Activated naive CD4-positive, alpha-beta T cell treated with anti-CD3 and anti-CD28 coated beads, Interleukin-2, amount 10 ng/mL, durations not matched to agents 7 days and 5 days (primary cell): ENCODE data around the gene SGO2.
"Not testable (repeated sequence)": the region's sequence is repeated elsewhere in the genome, so short reads cannot be mapped to it uniquely, and the experiment has no call there.

Source experiments
- CTCF ChIA-PET: fragments of 350-600 bp; sonication (Branson Sonifier 250); formaldehyde crosslinking; loops from one replicate; lab custom pipeline; 2021; ENCODE audit warnings: antibody characterized with exemption; lab: Charles Lee
- DNase-seq: peaks from one replicate; pipeline ENCODE4 v3.0.0-alpha.2; 2020
- H3K27ac Mint-ChIP-seq: one replicate; pipeline ENCODE4 v1.8.0; 2021; ENCODE audit warnings: mild to moderate bottlenecking, moderate library complexity, mixed read lengths
- H3K27me3 Mint-ChIP-seq: one replicate; pipeline ENCODE4 v1.8.0; 2021; ENCODE audit warnings: mild to moderate bottlenecking, mixed read lengths
- H3K36me3 Mint-ChIP-seq: one replicate; pipeline ENCODE4 v1.8.0; 2021; ENCODE audit warnings: mixed read lengths
- H3K4me1 Mint-ChIP-seq: one replicate; pipeline ENCODE4 v1.8.0; 2021; ENCODE audit warnings: mixed read lengths
- H3K4me3 Mint-ChIP-seq: one replicate; pipeline ENCODE4 v1.8.0; 2021; ENCODE audit warnings: mild to moderate bottlenecking, moderate library complexity, mixed read lengths
- H3K9me3 Mint-ChIP-seq: one replicate; pipeline ENCODE4 v1.8.0; 2021; ENCODE audit warnings: mixed read lengths

Gene SGO2

DNA sequence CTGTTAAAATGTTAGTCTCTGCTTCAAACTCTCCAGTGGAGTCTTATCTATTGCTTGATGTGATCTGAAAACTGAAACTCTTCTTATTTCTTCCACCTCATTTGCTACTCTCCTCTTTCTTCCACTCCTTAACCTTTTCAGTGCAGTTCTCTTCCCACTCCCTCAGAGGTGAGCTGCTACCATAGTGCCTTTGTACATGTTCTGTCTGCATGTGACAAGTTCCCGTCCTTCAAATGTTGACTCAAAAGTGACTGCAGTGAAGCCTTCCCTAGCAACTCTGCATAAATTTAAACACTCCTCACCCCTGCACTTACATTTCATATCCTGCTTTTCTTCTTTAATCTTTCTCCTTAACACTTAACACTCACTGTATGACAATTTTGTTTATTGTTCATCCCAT lies 12.1 kb downstream of the SGO2 start:
- CTCF ChIA-PET, result interaction anchor here (1.7 kb wide), 1 partner anchor 11 kb away, joined by 3 read pairs; no protein-coding TSS in a partner anchor
- H3K36me3 Mint-ChIP-seq, result peaks cover 47% of the 10 kb centered on the region
- H3K27me3 Mint-ChIP-seq, result no peaks in the 10 kb centered on the region
- no peak for DNase-seq
- H3K9me3 Mint-ChIP-seq, result peaks cover 2% of the 10 kb centered on the region
- no peak overlapping the region for H3K27ac Mint-ChIP-seq
- H3K4me3 Mint-ChIP-seq, result no peak overlapping the region
- H3K4me1 Mint-ChIP-seq, result no peaks in the 10 kb centered on the region

DNA sequence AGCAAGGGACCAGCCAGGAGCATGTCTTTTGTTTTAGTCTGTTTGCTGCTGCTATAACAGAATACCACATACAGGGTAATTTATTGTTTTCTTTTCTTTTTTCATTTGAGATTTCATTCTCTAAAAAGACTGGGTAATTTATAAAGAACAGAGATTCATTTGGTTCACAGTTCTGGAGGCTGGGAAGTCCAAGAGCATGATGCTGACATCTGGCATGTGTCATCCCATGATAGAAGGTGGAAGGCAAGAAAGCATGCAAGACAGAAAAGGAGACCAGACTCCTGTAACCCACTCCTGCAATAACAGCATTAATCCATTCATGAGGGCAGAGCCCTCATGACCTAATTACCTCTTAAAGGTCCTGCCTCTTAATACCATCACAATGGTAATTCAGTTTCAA lies 14.8 kb downstream of the SGO2 start:
- no peaks in the 10 kb centered on the region for H3K4me1 Mint-ChIP-seq
- DNase-seq, result no peak
- H3K4me3 Mint-ChIP-seq, result no peak overlapping the region
- H3K27me3 Mint-ChIP-seq, result no peaks in the 10 kb centered on the region
- no peak overlapping the region for H3K27ac Mint-ChIP-seq
- CTCF ChIA-PET, result no interaction called here
- peaks cover 2% of the 10 kb centered on the region for H3K9me3 Mint-ChIP-seq
- H3K36me3 Mint-ChIP-seq, result peaks cover 65% of the 10 kb centered on the region

DNA sequence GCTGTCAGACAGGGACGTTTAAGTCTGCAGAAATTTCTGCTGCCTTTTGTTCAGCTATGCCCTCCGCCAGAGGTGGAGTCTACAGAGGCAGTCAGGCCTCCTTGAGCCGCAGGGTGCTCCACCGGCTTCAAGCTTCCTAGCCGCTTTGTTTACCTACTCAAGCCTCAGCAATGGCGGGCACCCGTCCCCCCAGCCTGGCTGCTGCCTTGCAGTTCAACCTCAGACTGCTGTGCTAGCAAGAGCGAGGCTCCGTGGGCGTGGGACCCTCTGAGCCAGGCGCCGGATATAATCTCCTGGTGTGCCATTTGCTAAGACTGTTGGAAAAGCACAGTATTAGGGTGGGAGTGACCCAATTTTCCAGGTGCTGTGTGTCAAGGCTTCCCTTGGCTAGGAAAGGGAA lies 40.6 kb downstream of the SGO2 start:
- CTCF ChIA-PET, H3K27ac Mint-ChIP-seq, H3K4me1 Mint-ChIP-seq, DNase-seq, H3K27me3 Mint-ChIP-seq, H3K4me3 Mint-ChIP-seq, H3K9me3 Mint-ChIP-seq: not testable (repeated sequence)
- peaks cover 55% of the 10 kb centered on the region for H3K36me3 Mint-ChIP-seq

DNA sequence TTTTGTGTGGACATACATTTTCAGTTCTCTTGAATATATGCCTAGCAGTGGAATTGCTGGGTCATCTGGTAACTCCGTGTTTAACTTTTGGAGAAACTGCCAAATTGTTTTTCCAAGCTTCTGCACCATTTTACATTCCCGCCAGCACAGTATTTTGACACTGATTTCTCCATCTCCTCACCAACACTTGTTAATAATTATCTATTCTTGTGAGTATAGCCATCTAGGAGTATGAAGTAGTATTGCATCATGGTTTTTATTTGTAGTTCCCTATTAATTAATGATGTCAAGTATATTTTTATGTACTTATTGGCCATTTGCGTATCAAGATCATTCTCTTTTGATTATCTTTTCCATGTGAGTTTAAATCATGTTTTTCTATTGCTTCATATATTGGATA lies 41.9 kb downstream of the SGO2 start:
- CTCF ChIA-PET, result interaction anchor here (1.2 kb wide), 1 partner anchor 11 kb away, joined by 3 read pairs; no protein-coding TSS in a partner anchor
- Mint-ChIP-seq H3K36me3 (peaks cover 56% of the 10 kb centered on the region), H3K4me1 (no peaks in the 10 kb centered on the region), H3K27me3 (no peaks in the 10 kb centered on the region), H3K27ac (no peak overlapping the region), H3K9me3 (no peaks in the 10 kb centered on the region), H3K4me3 (no peak overlapping the region)
- no peak for DNase-seq

DNA sequence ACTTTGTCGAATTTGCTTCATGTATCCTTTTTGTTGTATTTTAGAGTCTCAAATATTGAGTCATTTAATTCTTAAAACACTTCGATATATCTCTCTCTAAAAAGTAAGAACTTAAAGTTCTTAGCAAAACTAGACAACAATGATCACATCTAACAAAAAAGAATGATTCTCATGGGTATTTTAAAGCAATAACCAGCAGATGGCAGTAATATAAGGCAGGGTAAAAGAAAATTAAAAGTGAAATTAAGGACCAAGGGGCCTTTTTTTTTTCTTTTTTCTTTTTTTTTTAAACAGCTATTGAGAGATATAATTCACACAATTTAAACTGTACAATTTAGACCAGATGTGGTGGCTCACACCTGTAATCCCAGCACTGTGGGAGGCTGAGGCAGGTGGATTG lies 50.0 kb downstream of the SGO2 start:
- H3K27me3 Mint-ChIP-seq, result no peaks in the 10 kb centered on the region
- peaks cover 7% of the 10 kb centered on the region for H3K4me1 Mint-ChIP-seq
- CTCF ChIA-PET, result interaction anchor here (0.6 to 0.7 kb wide), 2 partner anchors 125 to 130 kb away, joined by 3 read pairs; no protein-coding TSS in a partner anchor
- no peak overlapping the region for H3K4me3 Mint-ChIP-seq
- DNase-seq, result no peak
- no peaks in the 10 kb centered on the region for H3K9me3 Mint-ChIP-seq
- H3K36me3 Mint-ChIP-seq, result peaks cover 51% of the 10 kb centered on the region
- H3K27ac Mint-ChIP-seq, result no peak overlapping the region

DNA sequence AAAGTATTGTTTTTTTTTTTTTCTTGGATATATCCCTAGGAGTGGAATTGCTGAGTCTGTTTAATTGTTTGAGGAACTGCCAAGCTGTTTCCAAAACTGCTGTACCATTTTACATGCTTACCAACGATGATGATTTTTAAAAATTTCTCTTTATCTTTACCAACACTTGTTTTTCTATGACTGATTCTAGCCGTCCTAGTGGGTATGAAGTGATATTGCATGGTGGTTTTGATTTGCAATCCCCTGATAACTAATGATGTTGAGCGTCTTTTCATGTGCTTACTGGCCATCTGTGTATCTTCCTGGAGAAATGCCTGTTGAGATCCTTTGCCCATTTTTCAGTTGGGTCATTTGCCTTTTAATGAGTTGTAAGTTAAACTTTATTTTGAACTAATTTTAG lies 51.0 kb downstream of the SGO2 start:
- H3K27ac Mint-ChIP-seq, result no peak overlapping the region

DNA sequence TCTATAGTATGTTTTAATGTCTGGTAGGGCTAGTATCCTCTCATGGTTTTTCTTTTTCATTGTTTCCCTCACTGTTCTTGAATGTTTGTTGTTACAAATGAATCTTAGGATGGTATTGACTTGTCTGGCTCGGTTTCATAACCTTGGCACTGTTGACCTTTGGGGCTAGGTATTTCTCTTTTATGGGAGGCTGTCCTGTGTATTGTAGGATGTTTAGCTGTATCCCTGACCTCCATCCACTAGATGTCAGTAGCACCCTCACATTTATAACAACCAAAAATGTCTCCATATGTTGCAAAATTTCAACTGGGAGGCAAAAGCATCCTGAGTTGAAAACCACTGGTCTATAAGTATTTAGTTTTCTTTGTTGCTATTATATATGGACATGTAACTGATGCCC lies 52.8 kb downstream of the SGO2 start:
- DNase-seq, result no peak
- no peaks in the 10 kb centered on the region for H3K27me3 Mint-ChIP-seq
- peaks cover 7% of the 10 kb centered on the region for H3K4me1 Mint-ChIP-seq
- H3K36me3 Mint-ChIP-seq, result peaks cover 34% of the 10 kb centered on the region
- CTCF ChIA-PET, result interaction anchor here (1.0 to 1.6 kb wide), 8 partner anchors 9 to 134 kb away, joined by 3 to 10 read pairs (median 3); no protein-coding TSS in a partner anchor
- no peaks in the 10 kb centered on the region for H3K9me3 Mint-ChIP-seq
- H3K27ac Mint-ChIP-seq, result no peak overlapping the region
- H3K4me3 Mint-ChIP-seq, result no peak overlapping the region

More for the DNA sequence above, 51.0 kb downstream of the SGO2 start:
- H3K9me3 Mint-ChIP-seq, result no peaks in the 10 kb centered on the region
- H3K4me1 Mint-ChIP-seq, result peaks cover 7% of the 10 kb centered on the region
- CTCF ChIA-PET, result no interaction called here
- no peak overlapping the region for H3K4me3 Mint-ChIP-seq
- H3K27me3 Mint-ChIP-seq, result no peaks in the 10 kb centered on the region
- DNase-seq, result no peak
- H3K36me3 Mint-ChIP-seq, result peaks cover 46% of the 10 kb centered on the region

DNA sequence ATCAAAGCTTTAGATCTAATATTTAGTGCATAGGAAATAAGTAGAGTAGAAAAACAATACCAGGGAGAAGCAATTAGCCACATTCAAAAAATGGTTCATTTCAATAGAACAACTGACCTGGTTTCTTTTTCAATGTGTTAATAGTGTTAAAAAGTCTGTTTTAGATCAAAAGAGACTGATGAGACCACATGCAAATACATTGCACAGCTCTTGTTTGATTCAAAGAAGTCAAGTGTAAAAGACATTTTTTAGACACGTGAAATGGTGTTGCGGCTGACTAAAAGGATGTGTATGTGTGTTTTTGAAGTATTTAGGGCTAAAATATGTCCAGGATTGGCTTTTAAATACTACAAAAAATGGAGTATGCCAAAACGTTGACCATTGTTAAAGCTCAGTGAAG lies 58.6 kb downstream of the SGO2 start:
- Mint-ChIP-seq H3K4me3 (no peak overlapping the region), H3K36me3 (peaks cover 24% of the 10 kb centered on the region), H3K9me3 (no peaks in the 10 kb centered on the region), H3K27ac (no peak overlapping the region), H3K4me1 (peaks cover 12% of the 10 kb centered on the region), H3K27me3 (peaks cover 25% of the 10 kb centered on the region)
- CTCF ChIA-PET, result interaction anchor here (0.5 to 1.2 kb wide), 3 partner anchors 48 to 191 kb away, joined by 3 read pairs; no protein-coding TSS in a partner anchor
- no peak for DNase-seq

DNA sequence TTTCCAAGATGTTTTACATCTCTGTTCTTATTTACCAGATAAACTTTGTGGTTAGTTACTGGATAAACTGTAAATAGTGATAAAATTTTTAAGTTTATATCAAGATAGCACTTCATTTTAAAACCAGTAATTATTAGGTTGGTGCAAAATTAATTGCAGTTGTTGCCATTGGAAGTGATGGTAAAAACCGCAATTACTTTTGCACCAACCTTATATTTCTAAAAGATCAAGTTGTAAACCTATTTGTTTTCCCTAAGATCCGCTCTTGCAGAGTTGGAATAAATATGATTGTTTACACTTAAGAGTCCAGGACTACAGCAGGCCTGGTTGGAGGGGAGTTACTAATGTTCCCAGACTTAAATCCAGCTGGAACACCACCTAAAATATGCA lies 59.3 kb downstream of the SGO2 start:
- no peak overlapping the region for H3K27ac Mint-ChIP-seq
- no peaks in the 10 kb centered on the region for H3K9me3 Mint-ChIP-seq
- CTCF ChIA-PET, result no interaction called here
- peaks cover 23% of the 10 kb centered on the region for H3K36me3 Mint-ChIP-seq
- H3K4me1 Mint-ChIP-seq, result peaks cover 12% of the 10 kb centered on the region
- DNase-seq, result no peak
- peak overlapping the region; percentile 66 for H3K4me3 Mint-ChIP-seq
- H3K27me3 Mint-ChIP-seq, result peaks cover 32% of the 10 kb centered on the region

DNA sequence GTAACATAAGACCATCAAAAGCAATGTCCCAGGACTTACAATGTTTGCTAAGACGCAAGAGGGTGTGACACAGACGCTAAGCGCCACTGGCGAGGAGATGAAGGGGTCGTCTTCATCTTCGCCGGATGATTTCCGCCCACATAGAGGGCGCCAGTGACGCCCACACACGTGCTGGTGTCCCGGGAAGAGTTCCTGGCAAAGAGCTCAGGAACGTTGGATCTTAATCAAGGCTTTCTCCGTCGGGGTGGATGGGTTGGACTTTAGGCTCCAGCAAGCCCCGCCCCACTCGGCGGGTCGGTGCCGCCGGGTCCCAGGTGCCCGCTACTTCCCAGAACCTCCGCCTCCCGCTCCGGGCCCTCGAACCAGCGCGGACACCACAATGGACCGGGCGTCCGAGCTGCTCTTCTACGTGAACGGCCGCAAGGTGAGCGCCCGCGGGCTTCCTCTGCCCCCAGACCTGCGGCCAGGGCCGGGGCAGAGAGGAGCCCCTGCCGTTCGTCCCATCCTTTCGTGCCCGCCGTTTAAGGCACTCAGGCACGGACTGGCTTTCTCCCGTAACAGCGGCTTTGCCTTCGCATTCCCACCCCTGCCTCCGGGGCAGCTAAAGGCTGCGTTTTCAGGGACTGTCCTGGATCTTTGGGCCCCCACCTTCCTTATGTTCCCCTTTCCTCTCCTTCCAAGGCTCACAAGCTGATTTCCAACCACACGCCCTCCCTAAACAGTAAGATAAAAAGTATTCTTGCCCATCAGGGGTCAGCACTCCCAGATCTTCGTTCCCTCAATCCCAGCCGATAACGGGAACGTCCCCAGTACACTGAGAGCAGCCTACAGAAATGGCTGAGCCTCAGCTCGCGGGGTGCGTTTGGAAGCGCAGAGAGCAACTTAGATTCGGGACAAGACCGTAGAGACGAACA lies 60.0 kb downstream of the SGO2 start, which contains the start of gene AOX1:
Gene AOX1 (plus strand): TSS at position 285 of the 914 bp plus-strand sequence. CDS start 95 bp downstream, at position 380.
- H3K4me1 Mint-ChIP-seq, result peaks cover 12% of the 10 kb centered on the region
- DNase-seq, result peak; percentile 26
- no peak within 1 kb of the TSS for H3K27ac Mint-ChIP-seq
- peaks cover 21% of the 10 kb centered on the region for H3K36me3 Mint-ChIP-seq
- CTCF ChIA-PET, result interaction anchor here (0.6 to 1.5 kb wide), 2 partner anchors 127 to 151 kb away, joined by 3 to 5 read pairs; no protein-coding TSS in a partner anchor
- peak within 1 kb of the TSS; percentile 66 for H3K4me3 Mint-ChIP-seq
- no peaks in the 10 kb centered on the region for H3K9me3 Mint-ChIP-seq
- peaks cover 33% of the 10 kb centered on the region for H3K27me3 Mint-ChIP-seq

DNA sequence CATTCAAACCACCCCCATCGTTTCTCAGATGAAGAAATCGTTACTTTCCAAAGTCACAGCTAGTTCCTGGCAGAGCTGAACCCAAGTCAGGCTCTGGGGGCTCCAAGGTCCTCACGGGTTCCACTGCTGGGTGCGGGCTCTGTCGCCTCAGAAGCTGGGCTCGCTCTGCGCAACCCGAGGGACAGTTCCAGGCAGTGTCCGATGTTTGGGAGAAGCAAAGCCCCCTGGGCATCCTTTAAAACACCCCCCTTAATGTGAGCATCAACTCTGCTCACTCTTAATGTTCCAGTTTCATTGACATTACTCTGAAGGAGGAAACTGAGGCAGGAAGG lies 60.6 kb downstream of the SGO2 start:
- no peak for DNase-seq
- Mint-ChIP-seq H3K27me3 (peaks cover 34% of the 10 kb centered on the region), H3K36me3 (peaks cover 19% of the 10 kb centered on the region), H3K9me3 (no peaks in the 10 kb centered on the region), H3K4me1 (peaks cover 12% of the 10 kb centered on the region), H3K27ac (no peak overlapping the region), H3K4me3 (no peak overlapping the region)
- CTCF ChIA-PET, result interaction anchor here (0.6 to 1.5 kb wide), 2 partner anchors 126 to 151 kb away, joined by 3 to 5 read pairs; no protein-coding TSS in a partner anchor

DNA sequence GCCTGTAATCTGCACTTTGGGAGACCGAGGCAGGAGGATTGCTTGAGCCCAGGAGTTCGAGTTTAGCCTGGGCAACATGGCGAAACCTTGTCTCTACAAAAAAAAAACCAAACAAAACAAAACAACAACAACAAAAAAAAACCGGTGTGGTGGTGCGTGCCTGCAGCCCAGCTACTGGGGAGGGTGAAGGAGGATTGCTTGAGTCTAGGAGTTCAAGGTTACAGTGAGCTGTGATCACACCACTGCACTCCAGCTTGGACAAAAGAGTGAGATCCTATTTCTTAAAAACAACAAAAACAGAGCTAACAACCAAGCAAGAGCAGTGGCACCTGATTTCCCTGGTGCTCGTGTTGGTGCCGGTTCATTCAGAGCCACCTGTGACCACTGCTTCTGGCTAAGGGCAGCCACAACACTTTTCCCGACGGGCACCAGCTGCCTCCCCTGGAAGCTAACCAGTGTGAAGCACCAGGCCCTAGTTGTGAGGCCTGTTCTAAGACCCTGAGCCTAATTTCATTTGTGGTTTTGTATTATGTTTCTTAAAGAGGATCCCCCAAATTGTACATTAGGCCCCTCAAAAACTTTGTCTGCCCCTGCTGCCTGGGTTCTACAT lies 61.1 kb downstream of the SGO2 start:
- Mint-ChIP-seq H3K4me3 (no peak overlapping the region), H3K27me3 (peaks cover 37% of the 10 kb centered on the region), H3K9me3 (no peaks in the 10 kb centered on the region), H3K4me1 (peaks cover 12% of the 10 kb centered on the region), H3K36me3 (peaks cover 16% of the 10 kb centered on the region), H3K27ac (no peak overlapping the region)
- CTCF ChIA-PET, result interaction anchor here (1.5 kb wide), 1 partner anchor 126 kb away, joined by 5 read pairs; no protein-coding TSS in a partner anchor
- no peak for DNase-seq

DNA sequence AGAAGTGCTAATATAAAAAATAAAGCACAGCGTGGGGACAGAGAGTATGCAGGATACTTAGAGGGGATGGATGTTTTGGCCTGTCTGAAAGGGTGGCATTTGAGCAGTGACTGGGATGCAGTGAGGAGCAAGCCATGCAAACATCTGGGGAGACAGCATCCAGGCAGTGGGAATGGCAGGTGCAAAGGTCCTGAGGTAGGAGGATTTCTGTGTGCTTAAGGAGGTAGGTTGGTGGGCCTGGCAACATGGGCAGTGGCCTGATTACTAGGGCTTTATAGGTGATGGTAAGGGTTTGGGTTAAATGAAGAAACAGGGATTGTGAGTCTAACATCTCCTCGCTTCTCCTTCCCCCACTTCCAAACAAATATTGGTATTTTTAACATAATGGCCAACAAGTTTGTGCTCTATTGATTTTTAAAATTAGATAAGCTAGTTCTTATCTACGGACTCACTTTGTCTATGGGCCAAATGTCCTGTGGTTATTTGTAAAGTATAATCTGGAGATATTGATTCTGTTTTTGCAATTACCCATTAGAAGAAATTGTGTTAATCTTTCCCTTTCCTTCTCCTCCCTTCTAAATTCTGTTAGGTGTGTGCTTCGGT lies 62.2 kb downstream of the SGO2 start:
- Mint-ChIP-seq H3K27me3 (peaks cover 40% of the 10 kb centered on the region), H3K36me3 (peaks cover 12% of the 10 kb centered on the region), H3K4me1 (peaks cover 12% of the 10 kb centered on the region), H3K27ac (no peak overlapping the region), H3K4me3 (no peak overlapping the region), H3K9me3 (no peaks in the 10 kb centered on the region)
- CTCF ChIA-PET, result no interaction called here
- DNase-seq, result no peak

DNA sequence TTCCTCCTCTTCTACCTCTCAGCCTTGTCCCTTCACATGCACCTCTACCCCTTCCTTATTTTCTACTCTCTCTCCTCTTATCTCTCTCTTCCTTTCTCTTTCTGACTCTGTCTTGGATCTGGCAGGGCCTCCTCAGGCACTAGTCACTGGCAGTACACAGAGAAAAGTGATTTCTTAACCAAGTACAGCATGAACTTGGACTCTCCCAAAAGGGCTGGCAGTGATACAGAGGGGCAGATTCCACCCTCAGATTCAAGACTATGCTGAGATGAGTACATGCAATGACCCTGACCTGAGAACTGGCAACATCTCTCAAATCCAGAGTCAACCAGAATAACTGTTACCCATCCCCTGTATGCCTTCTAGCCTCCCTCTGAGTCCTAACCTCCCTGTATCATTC lies 64.1 kb downstream of the SGO2 start:
- DNase-seq, result no peak
- Mint-ChIP-seq H3K27ac (no peak overlapping the region), H3K4me1 (peaks cover 7% of the 10 kb centered on the region), H3K4me3 (no peak overlapping the region), H3K27me3 (peaks cover 50% of the 10 kb centered on the region), H3K9me3 (no peaks in the 10 kb centered on the region), H3K36me3 (no peaks in the 10 kb centered on the region)
- CTCF ChIA-PET, result no interaction called here
